HL-60 (cell line): ENCODE data around the gene EPHA4.

Experiments used
- DNase-seq, 2 experiments: peaks; one replicate each; pipeline ENCODE4 v3.0.0-alpha.2; 2010 to 2020; ENCODE audit warnings: low read depth in 1 of 2, low spot score in 1 of 2
- H3K27ac ChIP-seq: fragments of 250-450 bp; sonication (Bioruptor Pico); replicated peaks from 2 replicates; pipeline ENCODE4 v1.5.1; 2020; ENCODE audit warnings: mild to moderate bottlenecking, moderate library complexity
- H3K27me3 ChIP-seq: fragments of 250-450 bp; sonication (Bioruptor Pico); 2 replicates; pipeline ENCODE4 v1.5.1; 2021; ENCODE audit warnings: mild to moderate bottlenecking, moderate library complexity; ENCODE audit not compliant: insufficient read depth, poor library complexity, severe bottlenecking
- H3K4me3 ChIP-seq: replicated peaks from 2 replicates; pipeline ENCODE4 v1.5.1; 2011; ENCODE audit warnings: mild to moderate bottlenecking, control low read depth, low read length; ENCODE audit not compliant: insufficient read depth
- GABPA ChIP-seq: IDR thresholded peaks from 2 replicates; pipeline ENCODE4 v1.6.1; 2012; ENCODE audit warnings: low read depth
- POLR2AphosphoS5 ChIP-seq: IDR thresholded peaks from 2 replicates; pipeline ENCODE4 v1.6.1; 2012; ENCODE audit warnings: low read depth
- REST ChIP-seq: IDR thresholded peaks from 2 replicates; pipeline ENCODE4 v1.6.1; 2012; ENCODE audit warnings: low read depth; ENCODE audit not compliant: insufficient replicate concordance
- SPI1 ChIP-seq: IDR thresholded peaks from 2 replicates; pipeline ENCODE4 v1.6.1; 2012; ENCODE audit warnings: low read depth, mild to moderate bottlenecking, borderline replicate concordance
- TF ChIP-seq, protein P1 (sequence below): IDR thresholded peaks from one replicate; pipeline ENCODE4 v1.5.1; 2011; ENCODE audit warnings: low read length, control low read depth, inconsistent platforms; ENCODE audit not compliant: insufficient read depth

Gene EPHA4

DNA sequence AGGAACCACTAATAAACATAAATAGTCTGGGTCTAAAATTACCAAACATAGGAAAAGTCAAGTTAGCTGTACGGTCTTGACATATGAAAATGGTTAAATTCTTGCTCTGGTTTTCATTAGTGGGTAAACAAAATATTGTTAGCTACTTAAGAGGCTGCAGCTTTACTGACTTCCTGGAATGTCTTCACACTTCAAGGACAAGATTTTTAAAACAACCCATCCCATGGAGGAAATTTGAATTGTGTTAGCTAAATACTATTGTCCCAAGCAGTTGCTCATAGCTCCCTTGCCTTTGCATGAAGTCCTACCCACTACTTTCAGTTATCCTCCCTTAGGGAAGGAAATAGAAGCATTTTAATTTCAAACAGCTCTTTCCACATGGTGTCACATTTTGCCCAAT lies 128.5 kb downstream of the EPHA4 start:
- H3K4me3 ChIP-seq: no peak overlapping the region
- no peak overlapping the region for H3K27ac ChIP-seq
- DNase-seq: no peak
- H3K27me3 ChIP-seq: no peaks in the 10 kb centered on the region
- TF ChIP-seq GABPA: no peak
- TF ChIP-seq, protein P1, sequence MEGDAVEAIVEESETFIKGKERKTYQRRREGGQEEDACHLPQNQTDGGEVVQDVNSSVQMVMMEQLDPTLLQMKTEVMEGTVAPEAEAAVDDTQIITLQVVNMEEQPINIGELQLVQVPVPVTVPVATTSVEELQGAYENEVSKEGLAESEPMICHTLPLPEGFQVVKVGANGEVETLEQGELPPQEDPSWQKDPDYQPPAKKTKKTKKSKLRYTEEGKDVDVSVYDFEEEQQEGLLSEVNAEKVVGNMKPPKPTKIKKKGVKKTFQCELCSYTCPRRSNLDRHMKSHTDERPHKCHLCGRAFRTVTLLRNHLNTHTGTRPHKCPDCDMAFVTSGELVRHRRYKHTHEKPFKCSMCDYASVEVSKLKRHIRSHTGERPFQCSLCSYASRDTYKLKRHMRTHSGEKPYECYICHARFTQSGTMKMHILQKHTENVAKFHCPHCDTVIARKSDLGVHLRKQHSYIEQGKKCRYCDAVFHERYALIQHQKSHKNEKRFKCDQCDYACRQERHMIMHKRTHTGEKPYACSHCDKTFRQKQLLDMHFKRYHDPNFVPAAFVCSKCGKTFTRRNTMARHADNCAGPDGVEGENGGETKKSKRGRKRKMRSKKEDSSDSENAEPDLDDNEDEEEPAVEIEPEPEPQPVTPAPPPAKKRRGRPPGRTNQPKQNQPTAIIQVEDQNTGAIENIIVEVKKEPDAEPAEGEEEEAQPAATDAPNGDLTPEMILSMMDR: no peak
- TF ChIP-seq REST: no peak
- no peak for TF ChIP-seq SPI1
- TF ChIP-seq POLR2AphosphoS5: no peak

GRCh38 chr2:221442128-221442527 lies 130.0 kb downstream of the EPHA4 start:
- no peak for DNase-seq
- Histone ChIP-seq H3K27me3 (no peaks in the 10 kb centered on the region), H3K4me3 (no peak overlapping the region), H3K27ac (no peak overlapping the region)
- TF ChIP-seq SPI1 (no peak), POLR2AphosphoS5 (no peak), REST (no peak), GABPA (no peak)
- TF ChIP-seq, protein P1: no peak

DNA sequence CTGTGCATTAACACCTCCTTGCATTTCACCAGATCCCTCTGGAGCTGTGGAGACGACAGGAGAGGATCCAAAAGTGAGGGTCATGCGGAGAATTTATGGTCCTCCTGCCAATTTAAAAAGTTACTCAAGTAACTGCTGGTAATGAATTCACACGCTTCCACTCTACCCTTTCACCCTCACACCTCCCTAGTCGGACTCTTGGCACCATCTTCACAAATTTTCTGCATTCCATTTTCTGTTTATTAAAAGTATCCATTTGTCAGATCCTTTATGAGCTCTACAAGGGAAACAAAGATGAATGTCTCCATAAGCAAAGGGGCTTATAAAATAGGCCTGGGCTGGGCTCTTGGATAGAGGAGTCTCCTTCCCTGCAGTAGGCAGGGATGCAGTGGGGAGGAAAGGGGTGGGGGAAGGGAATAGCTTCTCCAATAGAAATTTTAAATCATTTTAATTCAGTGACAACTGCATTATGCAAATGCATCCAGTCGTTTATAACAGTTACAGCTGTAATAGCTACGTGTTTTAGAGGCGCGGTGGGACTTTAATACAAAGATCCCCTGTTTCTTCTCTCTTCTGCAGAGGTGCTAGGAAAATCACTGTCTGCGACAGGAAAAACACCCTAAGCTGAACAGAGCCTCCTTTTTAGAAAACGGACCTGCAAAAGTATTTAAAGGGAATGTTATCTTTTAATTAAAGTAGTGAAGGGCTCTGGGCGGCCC lies 132.2 kb downstream of the EPHA4 start:
- no peak for DNase-seq

More for the DNA sequence above, 132.2 kb downstream of the EPHA4 start:
- Histone ChIP-seq H3K4me3 (no peak overlapping the region), H3K27ac (no peak overlapping the region), H3K27me3 (no peaks in the 10 kb centered on the region)
- TF ChIP-seq SPI1 (no peak), GABPA (no peak), REST (no peak), POLR2AphosphoS5 (no peak)
- TF ChIP-seq, protein P1: no peak
